GM23248 (cell line): Measurements from ENCODE around the gene SLC16A12.

Experiments used
- EZH2 ChIP-seq: fragments of 200-600 bp; sonication (generic); IDR thresholded peaks from 2 replicates; pipeline ENCODE4 v1.6.1; 2018; ENCODE audit warnings: antibody characterized with exemption, mild to moderate bottlenecking; ENCODE audit not compliant: insufficient read depth, poor library complexity, severe bottlenecking
- EZH2phosphoT487 ChIP-seq: fragments of 200-600 bp; sonication (generic); IDR thresholded peaks from 2 replicates; pipeline ENCODE4 v1.6.1; 2018; ENCODE audit warnings: antibody characterized with exemption, moderate library complexity, mild to moderate bottlenecking, low read depth; ENCODE audit not compliant: insufficient read depth

- TF ChIP-seq EZH2phosphoT487 (no peak), EZH2 (no peak)
Observed at GRCh38 chr10:89421018-89421476, 114.3 kb downstream of the SLC16A12 start.
